GM21526 (cell line): ENCODE measurements around the gene ACBD6.
"Not testable (repeated sequence)": the region's sequence is repeated elsewhere in the genome, so short reads cannot be mapped to it uniquely, and the experiment has no call there.

ENCODE experiments used
- ATAC-seq: cut with Tn5 transposase; IDR thresholded peaks from one replicate; pipeline ENCODE4 v1.9.1; 2021; ENCODE audit warnings: moderate library complexity; ENCODE audit not compliant: unreplicated experiment, low FRiP score

The ACBD6 gene

DNA sequence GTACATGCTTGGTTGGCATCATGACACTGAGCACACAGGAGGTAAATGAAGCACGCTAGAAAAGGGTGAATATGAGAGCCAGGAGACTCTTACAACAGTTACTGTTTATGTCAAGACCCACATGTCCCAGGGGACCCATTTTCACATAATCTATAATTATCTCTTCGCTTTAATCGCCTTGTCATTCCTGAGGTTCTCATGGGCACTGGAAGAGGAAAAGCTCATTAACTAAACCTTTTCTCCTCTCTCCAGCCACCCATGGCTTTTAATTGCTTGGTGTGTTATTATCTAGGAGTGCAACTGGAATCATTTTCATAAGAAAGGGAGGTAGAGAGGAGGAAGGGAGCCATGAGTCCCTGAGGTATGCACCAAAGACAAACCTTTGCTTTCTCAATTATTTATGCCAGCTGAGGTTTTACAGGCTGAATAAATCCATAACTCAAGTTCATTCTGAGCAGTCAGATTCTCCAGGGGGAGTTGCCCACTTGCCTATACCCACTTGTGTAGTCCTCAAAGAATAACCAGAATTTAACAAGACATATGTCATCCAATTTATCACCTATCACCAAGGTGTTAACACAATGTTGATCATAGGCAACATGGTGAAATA is 77.4 kb downstream of the ACBD6 start:
- ATAC-seq: no peak

DNA sequence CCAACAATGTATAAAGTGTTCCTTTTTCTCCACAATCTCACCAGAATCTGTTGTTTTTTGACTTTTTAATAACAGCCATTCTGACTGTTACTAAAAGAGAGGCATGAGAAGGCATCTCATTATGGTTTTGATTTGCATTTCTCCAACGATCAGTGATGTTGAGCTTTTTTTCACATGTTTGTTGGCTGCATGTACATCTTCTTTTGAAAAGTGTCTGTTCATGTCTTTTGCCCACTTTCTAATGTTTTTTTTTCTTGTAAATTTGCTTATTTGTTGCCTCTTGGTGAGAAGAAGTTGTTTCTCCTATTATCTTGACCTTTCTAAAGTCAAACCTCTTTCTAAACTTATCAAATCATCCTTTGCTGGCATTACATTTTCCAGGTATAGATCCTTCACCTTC is 80.8 kb downstream of the ACBD6 start:
- ATAC-seq: no peak

DNA sequence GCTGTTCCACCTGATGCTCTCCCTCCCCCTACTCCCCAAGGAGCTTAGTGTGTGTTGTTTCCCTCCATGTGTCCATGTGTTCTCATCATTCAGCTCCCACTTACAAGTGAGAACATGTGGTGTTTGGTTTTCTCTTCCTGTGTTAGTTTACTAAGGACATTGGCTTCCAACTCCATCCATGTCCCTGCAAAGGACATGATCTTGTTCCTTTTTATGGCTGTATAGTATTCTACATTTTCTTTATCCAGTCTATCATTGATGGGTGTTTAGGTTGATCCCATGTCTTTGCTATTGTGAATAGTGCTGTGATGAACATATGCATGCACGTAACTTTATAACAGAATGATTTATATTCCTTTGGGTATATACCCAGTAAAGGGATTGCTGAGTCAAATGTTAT is 81.2 kb downstream of the ACBD6 start:
- not testable (repeated sequence) for ATAC-seq

DNA sequence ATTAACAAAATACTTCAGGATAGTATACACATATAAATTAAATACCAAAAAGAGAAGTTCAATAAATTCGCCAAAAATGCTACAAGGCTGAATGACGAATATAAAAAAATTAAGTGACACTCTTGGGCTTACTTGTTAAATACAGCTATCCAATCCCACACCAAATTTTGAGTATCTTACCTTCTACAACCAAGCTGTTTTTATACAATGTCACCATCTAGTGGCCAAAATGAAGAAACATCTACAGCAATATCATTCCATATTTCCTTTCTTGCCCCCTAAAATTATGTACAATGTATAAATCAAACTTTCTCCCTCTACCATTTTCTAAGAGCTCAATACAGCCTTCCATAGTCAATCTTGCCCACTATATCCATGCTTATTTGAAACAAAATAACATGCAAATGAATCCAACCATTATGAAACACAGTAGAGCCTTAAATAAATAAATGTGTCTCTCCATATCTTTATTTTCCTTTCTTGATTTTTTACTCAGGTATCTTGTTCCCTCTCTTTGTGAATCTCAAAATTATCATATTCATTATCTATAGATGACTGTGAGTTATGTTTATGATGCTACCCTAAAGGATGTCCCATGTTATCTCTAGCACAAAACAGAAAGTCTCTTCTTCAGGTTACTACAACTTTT is 86.3 kb downstream of the ACBD6 start:
- ATAC-seq: no peak

DNA sequence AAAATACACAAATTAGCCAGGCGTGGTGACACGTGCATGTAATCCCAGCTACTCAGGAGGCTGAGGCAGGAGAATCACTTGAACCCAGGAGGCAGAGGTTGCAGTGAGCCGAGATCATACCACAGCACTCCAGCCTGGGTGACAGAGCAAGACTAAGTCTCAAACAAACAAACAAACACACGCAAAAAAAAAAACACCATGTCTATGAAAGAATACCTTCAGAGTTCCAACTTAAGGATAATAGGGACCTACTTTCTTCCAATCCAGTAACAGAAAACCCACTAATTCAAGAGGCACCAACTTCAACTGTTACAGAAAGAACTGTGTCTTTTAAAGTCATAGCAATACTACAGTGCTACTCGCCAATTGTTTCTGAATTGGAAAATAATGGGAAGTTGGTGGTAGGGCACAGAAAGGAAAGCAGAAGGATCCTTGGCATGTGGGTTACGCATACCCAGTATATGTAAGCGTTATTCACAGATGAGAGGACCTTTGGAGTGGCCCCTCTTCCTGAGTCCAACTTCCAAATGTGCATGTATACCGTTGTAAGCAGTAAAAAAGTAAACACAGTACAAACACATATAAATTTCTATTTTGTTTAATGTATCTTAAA is 87.0 kb downstream of the ACBD6 start:
- no peak for ATAC-seq

DNA sequence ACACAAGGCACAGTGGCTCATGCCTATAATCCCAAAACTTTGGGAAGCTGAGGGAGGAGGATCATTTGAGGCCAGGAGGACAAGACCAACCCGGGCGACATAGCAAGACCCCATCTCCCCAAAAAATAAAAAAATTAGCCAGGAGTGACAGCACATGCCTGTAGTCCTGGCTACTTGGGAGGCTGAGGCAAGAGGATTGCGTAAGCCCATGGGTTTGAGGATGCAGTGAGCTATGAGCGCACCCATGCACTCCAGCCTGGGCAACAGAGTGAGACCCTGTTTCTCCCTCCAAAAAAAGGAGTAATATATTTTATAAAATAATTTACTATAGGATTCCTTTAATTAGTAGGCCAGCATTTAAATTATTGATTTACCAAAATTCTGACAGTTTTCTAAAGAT is 89.8 kb downstream of the ACBD6 start:
- no peak for ATAC-seq

DNA sequence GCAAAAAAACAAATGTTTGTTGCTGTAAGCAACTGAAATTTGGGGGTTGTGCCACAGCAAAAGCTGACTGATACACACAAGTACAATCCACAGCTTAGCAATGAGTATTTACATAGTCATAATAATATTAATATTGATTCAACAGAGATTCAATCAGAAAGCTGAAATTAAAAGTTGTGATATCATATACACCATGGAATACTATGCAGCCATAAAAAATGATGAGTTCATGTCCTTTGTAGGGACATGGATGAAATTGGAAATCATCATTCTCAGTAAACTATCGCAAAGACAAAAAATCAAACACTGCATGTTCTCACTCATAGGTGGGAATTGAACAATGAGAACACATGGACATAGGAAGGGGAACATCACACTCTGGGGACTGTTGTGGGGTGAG is 94.2 kb downstream of the ACBD6 start:
- ATAC-seq: not testable (repeated sequence)

DNA sequence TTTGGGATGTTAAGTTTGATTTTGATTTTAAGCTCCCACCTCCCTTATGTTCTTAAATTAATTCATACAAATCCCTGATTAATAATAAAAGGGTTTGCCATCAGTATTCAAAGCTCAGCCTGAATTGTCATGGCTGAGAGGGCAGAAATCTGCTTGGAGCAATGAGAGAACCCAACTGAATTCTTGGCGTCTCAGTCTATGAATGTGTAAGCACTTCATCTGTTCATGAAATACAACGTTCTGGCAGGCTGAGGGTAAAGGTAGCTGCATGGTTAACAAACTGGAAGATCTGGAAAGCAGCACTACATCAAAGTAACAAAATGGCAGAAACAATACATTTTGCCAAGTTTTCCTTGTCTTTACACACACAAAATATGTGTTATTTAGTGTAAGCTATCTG is 95.3 kb downstream of the ACBD6 start:
- no peak for ATAC-seq

DNA sequence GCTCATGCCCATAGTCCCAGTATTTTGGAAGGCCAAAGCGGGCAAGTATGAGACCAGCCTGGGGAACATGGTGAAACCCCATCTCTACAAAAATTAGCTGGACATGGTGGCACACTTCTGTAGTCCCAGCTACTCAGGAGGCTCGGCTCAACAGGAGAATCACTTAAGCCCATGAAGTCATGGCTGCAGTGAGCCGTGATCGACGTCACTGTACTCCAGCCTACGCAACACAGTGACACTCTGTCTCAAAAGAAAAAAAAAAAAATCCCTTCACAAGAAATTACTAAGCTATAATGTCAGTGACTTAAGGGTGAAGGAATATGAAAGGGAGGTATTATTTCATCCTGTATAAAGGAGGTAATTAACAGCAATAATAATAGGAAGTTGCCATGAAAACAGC is 99.8 kb downstream of the ACBD6 start:
- no peak for ATAC-seq

DNA sequence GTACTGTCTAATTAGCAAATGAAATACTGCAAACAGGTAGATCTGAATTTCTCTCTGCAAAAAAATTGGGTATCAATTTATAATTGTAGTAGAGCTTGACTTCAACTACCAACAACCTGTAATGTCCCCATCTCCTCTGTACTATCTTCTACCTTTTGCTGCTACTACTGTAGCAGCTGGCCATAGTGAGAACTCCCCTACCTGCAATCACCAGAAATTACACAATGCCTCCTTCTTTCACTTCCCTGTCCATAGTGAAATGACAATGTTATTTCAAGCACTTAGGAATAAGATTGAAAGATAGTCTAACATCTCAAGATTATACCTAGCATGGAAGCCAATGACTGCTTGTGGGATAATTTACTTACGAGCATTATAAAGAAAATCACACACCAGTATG is 100.4 kb downstream of the ACBD6 start:
- no peak for ATAC-seq

DNA sequence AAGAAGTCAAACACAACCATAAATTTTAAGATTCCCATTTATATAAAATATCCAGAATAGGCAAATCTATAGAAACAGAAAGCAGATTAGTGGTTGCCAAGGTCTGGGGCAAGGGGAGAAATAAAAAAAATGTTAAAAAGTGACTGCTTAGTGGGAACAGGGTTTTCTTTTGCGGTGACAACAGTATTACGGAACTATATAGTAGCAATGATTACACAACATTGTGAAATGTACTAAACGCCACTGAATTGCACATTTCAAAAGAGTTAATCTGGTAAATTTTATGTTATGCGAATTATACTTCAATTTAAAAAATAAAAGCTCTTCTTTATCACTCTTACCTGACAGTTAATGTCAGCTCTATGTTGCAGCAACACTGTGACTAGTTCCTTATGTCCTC is 105.2 kb downstream of the ACBD6 start:
- no peak for ATAC-seq

DNA sequence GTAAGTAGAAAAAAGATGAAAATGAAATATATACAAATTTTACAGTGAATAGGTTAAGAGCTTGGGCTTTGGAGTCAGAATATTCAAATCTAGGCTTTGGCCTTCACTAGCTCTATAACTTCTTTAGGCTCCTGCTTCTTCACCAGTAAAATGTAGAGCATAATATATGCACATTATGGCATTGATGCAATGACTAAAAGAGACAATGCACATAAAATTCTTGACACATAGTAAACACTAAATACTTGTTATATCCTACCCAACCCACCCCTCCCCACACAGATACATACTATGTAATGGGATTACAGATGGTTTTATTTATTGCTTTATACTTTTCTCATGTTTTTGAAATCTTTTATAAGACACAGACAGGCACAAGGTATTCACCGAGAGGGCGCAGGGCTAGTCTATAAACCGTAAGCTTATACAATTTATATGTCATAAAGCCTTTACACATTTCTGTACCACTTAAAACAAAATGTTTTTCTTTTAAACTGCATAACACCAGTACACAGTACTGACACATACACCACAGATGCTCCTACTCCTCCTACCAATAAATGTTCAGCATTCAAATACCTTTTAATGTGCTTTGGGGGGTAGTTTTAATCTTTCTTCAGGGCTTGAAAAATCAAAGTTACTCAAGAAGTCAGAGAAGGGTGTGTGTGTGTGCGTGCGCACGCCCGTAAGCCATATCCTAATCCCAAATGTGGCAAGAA is 109.8 kb downstream of the ACBD6 start:
- ATAC-seq: no peak

DNA sequence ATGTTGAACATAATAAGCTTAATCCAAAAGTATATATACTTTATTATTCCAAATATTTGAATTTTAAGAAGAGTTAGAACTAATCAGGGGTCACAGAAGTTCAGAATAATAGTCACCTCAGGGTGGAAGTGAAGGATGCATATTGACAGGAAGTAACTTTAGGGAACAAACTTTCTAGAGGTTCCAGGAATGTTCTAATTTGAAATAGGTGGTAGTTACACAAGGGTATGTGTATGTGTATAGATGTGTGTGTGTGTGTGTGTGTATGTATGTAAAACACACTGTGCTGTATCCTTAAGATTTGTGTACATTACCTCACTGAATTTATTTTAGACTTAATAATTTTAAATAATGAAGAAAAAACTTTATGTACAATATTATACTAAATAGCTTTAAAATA is 110.4 kb downstream of the ACBD6 start:
- ATAC-seq: no peak

DNA sequence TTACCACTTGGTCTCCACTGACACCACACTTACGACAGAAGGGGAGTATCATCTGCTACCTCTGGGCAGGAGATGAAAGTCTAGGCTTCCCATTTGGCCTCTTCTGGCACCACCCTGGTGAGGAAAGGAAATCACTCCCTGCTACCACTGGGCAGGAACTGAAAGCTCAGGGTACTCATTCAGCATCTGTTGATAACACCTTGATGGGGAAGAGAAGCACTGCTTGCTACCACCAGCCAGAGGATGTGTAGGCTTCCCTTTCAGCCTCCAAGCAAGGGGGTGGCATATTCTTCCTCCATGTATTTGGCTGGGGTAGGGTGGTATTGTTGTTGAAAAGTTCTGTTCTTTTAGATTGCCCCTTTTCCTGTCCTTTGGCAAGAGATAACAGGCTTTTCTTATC is 115.0 kb downstream of the ACBD6 start:
- ATAC-seq: no peak

DNA sequence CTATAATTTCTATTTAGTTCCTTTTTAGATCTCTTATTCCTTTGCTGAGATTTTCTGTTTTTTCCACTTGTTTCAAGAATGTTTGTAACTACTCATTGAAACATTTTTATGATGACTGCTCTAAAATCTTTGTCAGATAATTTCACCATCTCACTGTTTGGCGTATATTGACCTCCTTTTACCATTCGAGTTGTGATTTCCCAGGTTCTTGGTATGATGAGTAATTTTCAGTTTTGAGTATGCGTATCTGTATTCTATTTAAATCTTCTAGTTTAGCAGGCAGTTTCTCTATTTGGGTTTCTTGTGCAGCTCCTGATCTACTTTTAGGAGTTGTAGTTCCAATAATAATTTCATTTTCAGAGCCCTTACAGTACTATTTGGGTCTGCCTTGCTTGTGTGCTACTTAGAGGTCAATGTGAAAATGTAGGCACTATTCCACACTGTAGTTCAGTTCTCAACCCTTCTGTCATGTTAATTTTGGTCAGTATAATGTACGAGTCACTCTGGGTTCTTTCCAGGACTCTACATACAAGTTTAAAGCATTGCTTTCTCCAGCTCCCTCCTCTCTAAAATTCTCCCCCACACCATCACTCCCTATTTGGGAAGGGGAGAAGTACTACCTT is 115.5 kb downstream of the ACBD6 start:
- no peak for ATAC-seq

DNA sequence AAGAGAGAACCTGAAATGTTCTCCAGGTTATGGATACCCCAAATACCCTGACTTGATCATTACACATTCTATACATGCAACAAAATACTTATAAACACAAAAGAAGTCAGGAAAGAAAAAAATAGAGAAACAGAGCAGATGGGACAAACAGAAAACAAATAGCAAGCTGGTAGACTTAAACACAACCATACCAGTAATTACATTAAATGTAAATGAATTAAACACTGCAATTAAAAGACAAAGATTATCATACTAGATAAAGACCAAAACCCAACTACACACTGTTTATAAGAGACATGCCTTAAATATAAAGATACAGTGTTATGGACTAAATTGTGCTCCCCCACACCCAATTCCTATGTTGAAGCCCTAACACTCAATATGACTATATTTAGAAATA is 117.2 kb downstream of the ACBD6 start:
- no peak for ATAC-seq

DNA sequence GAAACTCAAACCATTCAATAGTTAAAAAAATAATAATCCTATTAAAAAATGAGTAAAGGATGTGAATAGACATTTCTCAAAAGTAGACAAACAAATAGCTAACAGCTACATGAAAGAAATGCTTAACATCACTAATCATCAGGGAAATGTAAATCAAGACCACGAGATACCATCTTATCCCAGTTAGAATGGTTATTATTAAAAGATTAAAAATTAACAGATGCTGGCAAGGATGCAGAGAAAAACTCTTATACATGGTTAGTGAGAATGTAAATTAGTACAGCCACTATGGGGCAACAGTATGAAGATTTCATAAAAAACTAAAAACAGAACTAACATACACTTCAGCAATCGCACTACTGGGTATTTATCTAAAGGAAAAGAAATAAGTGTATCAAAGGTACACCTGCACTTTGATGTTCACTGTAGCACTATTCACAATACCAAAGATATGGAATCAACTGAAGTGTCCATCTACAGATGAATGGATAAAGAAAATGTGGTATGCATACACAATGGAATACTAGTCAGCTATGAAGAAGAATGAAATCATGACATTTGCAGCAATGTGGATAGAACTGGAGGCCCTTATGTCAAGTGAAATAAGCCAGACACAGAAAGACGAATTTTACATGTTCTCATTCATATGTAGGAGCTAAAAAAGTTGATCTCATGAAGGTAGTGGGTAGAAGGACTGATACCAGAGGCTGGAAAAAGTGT is 117.9 kb downstream of the ACBD6 start:
- ATAC-seq: no peak

DNA sequence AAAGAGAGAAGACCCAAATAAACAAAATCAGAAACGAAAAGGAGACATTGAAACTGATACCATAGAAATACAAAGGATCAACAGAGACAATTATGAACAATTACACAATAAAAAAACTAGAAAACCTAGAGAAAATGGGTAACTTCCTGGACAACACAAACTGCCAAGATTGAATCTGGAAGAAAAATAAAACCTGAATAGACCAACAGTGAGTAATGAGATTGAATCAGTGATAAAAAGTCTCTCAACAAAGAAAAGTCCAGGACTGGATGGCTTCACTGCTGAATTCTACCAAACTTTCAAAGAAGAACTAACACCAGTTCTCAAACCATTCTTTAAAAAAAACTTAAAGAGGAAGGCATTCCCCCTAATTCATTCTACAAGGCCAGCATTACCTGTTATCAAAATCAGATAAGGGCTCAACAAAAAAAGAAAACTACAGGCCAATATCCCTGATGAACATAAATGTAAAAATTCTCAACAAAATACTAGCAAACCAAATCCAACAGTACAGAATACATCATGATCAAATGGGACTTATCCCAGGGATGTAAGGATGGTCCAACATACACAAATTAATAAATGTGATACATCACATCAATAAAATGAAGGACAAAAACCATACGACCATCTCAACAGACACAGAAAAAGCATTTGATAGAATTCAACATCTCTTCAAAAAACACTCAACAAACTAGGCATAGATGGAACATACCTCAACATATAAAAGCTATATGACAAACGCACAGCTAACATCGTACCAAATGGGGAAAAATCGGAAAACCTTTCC is 119.9 kb downstream of the ACBD6 start:
- ATAC-seq: no peak

DNA sequence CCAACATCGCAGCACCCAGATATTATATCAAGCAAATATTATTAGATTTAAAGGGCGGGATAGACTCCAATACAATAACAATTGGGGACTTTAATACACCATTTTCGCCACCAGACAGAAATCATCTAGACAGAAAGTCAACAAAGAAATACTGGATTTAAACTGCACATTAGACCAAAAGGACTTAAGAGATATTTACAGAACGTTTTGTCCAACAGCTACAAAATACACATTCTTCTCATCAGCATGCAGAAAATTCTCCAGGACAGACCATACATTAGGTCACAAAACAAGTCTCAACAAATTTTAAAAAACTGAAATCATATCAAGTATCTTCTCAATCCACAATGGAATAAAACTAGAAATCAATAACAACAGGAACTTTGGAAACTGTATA is 121.2 kb downstream of the ACBD6 start:
- ATAC-seq: no peak
